ENCODE results near the gene USP7. TPM values are rescaled to one million over a fixed set of nuclear protein-coding genes. Genes with fewer than 3 reads are reported as not detected.

USP7 gene
- total and polyA plus RNA-seq, 3 experiments from 2014 or later, result 12.6 to 192 (median 189) TPM

DNA sequence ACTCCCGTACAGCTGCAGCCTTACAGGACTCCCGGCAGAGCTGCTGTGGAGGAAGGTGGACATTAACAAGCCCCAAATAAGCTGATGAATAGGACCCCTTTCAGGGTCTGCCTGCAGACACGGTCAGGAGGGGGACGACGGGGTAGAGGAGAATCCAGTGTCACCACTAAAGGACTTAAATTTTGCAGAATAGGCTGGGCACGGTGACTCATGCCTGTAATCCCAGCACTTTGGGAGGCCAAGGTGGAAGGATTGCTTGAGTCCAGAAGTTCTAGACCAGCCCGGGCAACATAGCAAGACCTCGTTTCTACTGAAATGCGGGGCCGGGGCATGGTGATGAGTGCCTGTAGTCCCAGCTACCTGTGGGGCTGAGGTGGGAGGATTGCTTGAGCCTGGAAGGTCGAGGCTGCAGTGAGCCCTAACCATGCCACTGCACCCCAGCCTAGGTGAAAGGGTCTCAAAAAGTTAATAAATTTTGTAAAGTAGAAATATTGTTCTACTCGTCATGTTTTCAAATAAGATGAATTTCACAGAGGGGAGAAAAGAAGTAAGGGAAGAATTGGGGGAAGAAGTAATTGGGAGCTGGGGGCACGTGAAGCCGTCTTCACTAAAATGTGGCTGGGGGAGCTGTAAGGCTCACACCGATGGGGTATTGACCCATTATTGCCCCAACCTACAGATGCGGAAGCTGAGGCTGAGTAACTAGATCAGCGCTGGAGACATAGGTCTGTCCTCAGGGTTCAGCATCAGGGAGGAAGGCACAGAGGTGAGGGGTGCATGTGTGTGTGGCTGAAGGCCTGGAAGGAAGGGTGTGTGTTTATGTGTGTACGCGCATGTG lies 76.9 kb downstream of the USP7 start:
- peaks cover 0 to 2% (median 0%) of the 10 kb centered on the region in 5 donors for H3K9me3 Mint-ChIP-seq
- Histone ChIP-seq H3K27me3 (ENCODE audit: insufficient read depth, low read length, poor library complexity, severe bottlenecking) (no peaks in the 10 kb centered on the region), H3K9me3 (ENCODE audit: low read length) (no peaks in the 10 kb centered on the region), H3K4me3 (ENCODE audit: low read length) (no peak overlapping the region), H3K36me3 (ENCODE audit: insufficient read depth, low read length) (no peaks in the 10 kb centered on the region), H3K4me1 (ENCODE audit: insufficient read depth, low read length) (peaks cover 7% of the 10 kb centered on the region), H3K27ac (ENCODE audit: low read depth, low read length) (no peak overlapping the region)
- POLR2A ChIA-PET, result no interaction called here
- peak overlapping the region in 6 of 8 donors; percentile 34 to 75 (median 56) for H3K27ac Mint-ChIP-seq
- H3K4me3 Mint-ChIP-seq, result peak overlapping the region in 2 of 7 donors; percentile 32 to 50
- no peak for DNase-seq
- H3K36me3 Mint-ChIP-seq, result peaks cover 0 to 20% (median 8%) of the 10 kb centered on the region in 3 donors
- H3K4me1 Mint-ChIP-seq, result peaks cover 15 to 30% (median 17%) of the 10 kb centered on the region in 3 donors
- CTCF ChIA-PET, result interaction anchor here (0.9 to 1.2 kb wide), 2 partner anchors 9 to 320 kb away, joined by 3 read pairs; no protein-coding TSS in a partner anchor
- peaks cover 10 to 17% of the 10 kb centered on the region in 2 donors for H3K27me3 Mint-ChIP-seq

GRCh38 chr16:8885674-8886592 lies 77.8 kb downstream of the USP7 start:
- no peaks in the 10 kb centered on the region for H3K27me3 ChIP-seq (ENCODE audit: insufficient read depth, low read length, poor library complexity, severe bottlenecking)
- peak overlapping the region in 2 of 7 donors; percentile 32 to 37 for H3K4me3 Mint-ChIP-seq
- H3K36me3 ChIP-seq (ENCODE audit: insufficient read depth, low read length), result no peaks in the 10 kb centered on the region
- H3K27ac Mint-ChIP-seq, result peak overlapping the region in 5 of 8 donors; percentile 34 to 68 (median 60)
- no peak overlapping the region for H3K4me3 ChIP-seq (ENCODE audit: low read length)
- peaks cover 7% of the 10 kb centered on the region for H3K4me1 ChIP-seq (ENCODE audit: insufficient read depth, low read length)
- H3K9me3 Mint-ChIP-seq, result no peaks in the 10 kb centered on the region
- H3K27ac ChIP-seq (ENCODE audit: low read depth, low read length), result no peak overlapping the region
- peaks cover 10 to 17% of the 10 kb centered on the region in 2 donors for H3K27me3 Mint-ChIP-seq
- ChIA-PET POLR2A (no interaction called here), CTCF (interaction anchor here (0.9 to 1.2 kb wide), 2 partner anchors 10 to 319 kb away, joined by 3 read pairs; no protein-coding TSS in a partner anchor)
- H3K36me3 Mint-ChIP-seq, result peaks cover 0 to 11% (median 1%) of the 10 kb centered on the region in 3 donors
- DNase-seq, result no peak
- no peaks in the 10 kb centered on the region for H3K9me3 ChIP-seq (ENCODE audit: low read length)
- peaks cover 11 to 21% (median 11%) of the 10 kb centered on the region in 3 donors for H3K4me1 Mint-ChIP-seq

- CTCF ChIA-PET, result interaction anchor here (1.4 to 1.9 kb wide), 2 partner anchors 13 to 53 kb away, joined by 3 to 5 read pairs; no protein-coding TSS in a partner anchor
- POLR2A ChIA-PET, result no interaction called here
Measured at GRCh38 chr16:8882725-8883377, 80.9 kb downstream of the USP7 start.

DNA sequence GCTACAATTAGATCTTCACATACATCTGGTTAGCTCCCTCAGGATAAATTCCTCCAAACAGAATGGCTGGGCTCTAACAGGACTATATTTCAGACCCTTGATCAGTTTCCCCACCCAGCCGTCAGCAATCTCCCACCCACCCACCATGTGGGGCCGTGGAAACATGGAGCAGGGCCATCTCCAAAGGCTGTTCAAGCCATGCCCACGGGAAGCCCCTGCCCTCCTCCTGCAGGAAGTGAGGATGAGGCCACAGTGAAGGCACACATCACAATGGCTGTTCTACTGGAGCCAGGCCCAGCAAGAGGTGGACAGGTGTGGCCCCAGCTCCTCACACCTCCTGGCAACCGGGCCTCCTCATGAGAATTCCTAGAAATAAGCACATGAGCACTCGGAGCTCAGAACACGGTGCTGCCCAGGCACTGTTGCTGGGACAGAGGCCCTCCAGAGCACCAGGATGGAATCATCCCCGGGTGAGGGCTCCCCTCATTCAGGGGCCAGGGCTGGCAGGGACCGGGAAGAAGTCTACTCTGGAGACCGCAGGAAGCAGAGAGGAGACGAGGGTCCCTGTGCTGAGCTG lies 81.6 kb downstream of the USP7 start, which contains the start of gene LITAFD:
Gene LITAFD (plus strand): TSS at position 311 of the 577 bp plus-strand sequence. CDS start 2,005 bp downstream, outside the sequence.
- DNase-seq, result no peak
- H3K36me3 Mint-ChIP-seq, result no peaks in the 10 kb centered on the region
- no peaks in the 10 kb centered on the region for H3K27me3 ChIP-seq (ENCODE audit: insufficient read depth, low read length, poor library complexity, severe bottlenecking)
- H3K9me3 Mint-ChIP-seq, result no peaks in the 10 kb centered on the region
- H3K9me3 ChIP-seq (ENCODE audit: low read length), result no peaks in the 10 kb centered on the region
- H3K4me1 Mint-ChIP-seq, result peaks cover 22 to 28% (median 25%) of the 10 kb centered on the region in 3 donors
- peaks cover 10 to 16% of the 10 kb centered on the region in 2 donors for H3K27me3 Mint-ChIP-seq
- no peak within 1 kb of the TSS for H3K4me3 Mint-ChIP-seq
- H3K36me3 ChIP-seq (ENCODE audit: insufficient read depth, low read length), result no peaks in the 10 kb centered on the region
- H3K27ac ChIP-seq (ENCODE audit: low read depth, low read length), result no peak within 1 kb of the TSS
- peak within 1 kb of the TSS in 1 of 8 donors; percentile 72 for H3K27ac Mint-ChIP-seq
- no peak within 1 kb of the TSS for H3K4me3 ChIP-seq (ENCODE audit: low read length)
- CTCF ChIA-PET, result interaction anchor here (1.4 to 5.0 kb wide), 6 partner anchors 9 to 315 kb away, joined by 3 to 51 read pairs (median 9); partner anchors contain the start of gene CARHSP1
- POLR2A ChIA-PET, result no interaction called here
- peaks cover 11% of the 10 kb centered on the region for H3K4me1 ChIP-seq (ENCODE audit: insufficient read depth, low read length)

More at GRCh38 chr16:8882725-8883377, 80.9 kb downstream of the USP7 start:
- H3K27ac ChIP-seq (ENCODE audit: low read depth, low read length), result no peak overlapping the region
- Mint-ChIP-seq H3K27me3 (peaks cover 10 to 17% of the 10 kb centered on the region in 2 donors), H3K9me3 (no peaks in the 10 kb centered on the region), H3K27ac (no peak overlapping the region), H3K36me3 (peaks cover 0 to 1% (median 0%) of the 10 kb centered on the region in 3 donors), H3K4me3 (no peak overlapping the region), H3K4me1 (peaks cover 24 to 28% (median 24%) of the 10 kb centered on the region in 3 donors)
- no peaks in the 10 kb centered on the region for H3K9me3 ChIP-seq (ENCODE audit: low read length)
- H3K4me3 ChIP-seq (ENCODE audit: low read length), result no peak overlapping the region
- no peaks in the 10 kb centered on the region for H3K27me3 ChIP-seq (ENCODE audit: insufficient read depth, low read length, poor library complexity, severe bottlenecking)
- peaks cover 11% of the 10 kb centered on the region for H3K4me1 ChIP-seq (ENCODE audit: insufficient read depth, low read length)
- H3K36me3 ChIP-seq (ENCODE audit: insufficient read depth, low read length), result no peaks in the 10 kb centered on the region
- no peak for DNase-seq

GRCh38 chr16:8880839-8881510 lies 82.7 kb downstream of the USP7 start:
- H3K27me3 Mint-ChIP-seq, result peaks cover 10 to 13% of the 10 kb centered on the region in 2 donors
- H3K4me3 ChIP-seq (ENCODE audit: low read length), result no peak overlapping the region
- DNase-seq, result peak in 1 of 5 donors; percentile 11
- H3K9me3 Mint-ChIP-seq, result no peaks in the 10 kb centered on the region
- no peaks in the 10 kb centered on the region for H3K27me3 ChIP-seq (ENCODE audit: insufficient read depth, low read length, poor library complexity, severe bottlenecking)
- H3K4me1 Mint-ChIP-seq, result peaks cover 19 to 23% (median 21%) of the 10 kb centered on the region in 3 donors
- no peaks in the 10 kb centered on the region for H3K9me3 ChIP-seq (ENCODE audit: low read length)
- H3K36me3 ChIP-seq (ENCODE audit: insufficient read depth, low read length), result no peaks in the 10 kb centered on the region
- peaks cover 11% of the 10 kb centered on the region for H3K4me1 ChIP-seq (ENCODE audit: insufficient read depth, low read length)
- no peaks in the 10 kb centered on the region for H3K36me3 Mint-ChIP-seq
- H3K4me3 Mint-ChIP-seq, result no peak overlapping the region
- POLR2A ChIA-PET, result no interaction called here
- H3K27ac ChIP-seq (ENCODE audit: low read depth, low read length), result no peak overlapping the region
- H3K27ac Mint-ChIP-seq, result peak overlapping the region in 1 of 8 donors; percentile 43
- CTCF ChIA-PET, result interaction anchor here (0.6 to 5.0 kb wide), 30 partner anchors 8 to 314 kb away, joined by 3 to 51 read pairs (median 4); partner anchors contain the start of genes ABAT, CARHSP1, PMM2 and TMEM186

DNA sequence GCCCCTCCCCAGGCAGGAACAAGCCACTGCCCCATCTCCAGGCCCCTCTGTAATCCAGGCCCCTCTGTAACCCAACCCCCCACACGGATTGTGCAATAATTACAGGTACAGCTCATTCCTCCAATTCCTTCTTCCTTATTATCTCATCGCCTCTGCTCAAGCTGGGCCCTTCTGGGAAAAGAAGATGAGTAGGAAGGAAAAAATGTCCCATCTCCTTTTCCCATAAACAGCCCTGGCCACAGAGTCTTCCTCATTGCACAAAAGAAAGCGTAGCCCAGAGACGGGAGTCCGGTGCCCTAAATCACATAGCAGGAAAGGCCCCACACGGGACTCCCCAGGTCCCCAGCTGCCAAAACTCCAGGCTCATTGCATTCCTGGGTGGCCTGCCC lies 85.2 kb downstream of the USP7 start:
- Histone ChIP-seq H3K4me3 (ENCODE audit: low read length) (no peak overlapping the region), H3K27ac (ENCODE audit: low read depth, low read length) (no peak overlapping the region), H3K36me3 (ENCODE audit: insufficient read depth, low read length) (no peaks in the 10 kb centered on the region), H3K4me1 (ENCODE audit: insufficient read depth, low read length) (peaks cover 3% of the 10 kb centered on the region), H3K9me3 (ENCODE audit: low read length) (no peaks in the 10 kb centered on the region), H3K27me3 (ENCODE audit: insufficient read depth, low read length, poor library complexity, severe bottlenecking) (no peaks in the 10 kb centered on the region)
- ChIA-PET CTCF (interaction anchor here (1.2 to 5.0 kb wide), 3 partner anchors 9 to 256 kb away, joined by 3 to 51 read pairs (median 24); partner anchors contain the start of gene CARHSP1), POLR2A (no interaction called here)
- Mint-ChIP-seq H3K27me3 (no peaks in the 10 kb centered on the region), H3K27ac (peak overlapping the region in 2 of 8 donors; percentile 60 to 88), H3K4me1 (peaks cover 20 to 25% (median 22%) of the 10 kb centered on the region in 3 donors), H3K9me3 (no peaks in the 10 kb centered on the region), H3K4me3 (no peak overlapping the region), H3K36me3 (no peaks in the 10 kb centered on the region)
- DNase-seq, result no peak

Measured in CD8-positive, alpha-beta memory T cell (primary cell).